Ascending aorta (tissue), 2 donors: ENCODE measurements around the gene FAM98B. TPM values are rescaled to one million over a fixed set of nuclear protein-coding genes. Genes with fewer than 3 reads are reported as not detected.

Experiments used
- DNase-seq, 2 donors: peaks; one replicate each; pipeline ENCODE4 v3.0.0-alpha.2; 2019; ENCODE audit warnings: low spot score in 2 of 2
- H3K27ac ChIP-seq, 2 donors: fragments of 200-600 bp; sonication (generic); one replicate each; pipeline ENCODE4 v1.5.1; 2016 to 2017; ENCODE audit warnings: mild to moderate bottlenecking in 1 of 2
- H3K27me3 ChIP-seq: fragments of 200-600 bp; sonication (generic); one replicate; pipeline ENCODE4 v1.5.1; 2017
- H3K36me3 ChIP-seq, 2 donors: fragments of 200-600 bp; sonication (generic); one replicate each; pipeline ENCODE4 v1.5.1; 2016
- H3K4me1 ChIP-seq, 2 donors: fragments of 200-600 bp; sonication (generic); one replicate each; pipeline ENCODE4 v1.5.1; 2016 to 2017; ENCODE audit warnings: mild to moderate bottlenecking in 1 of 2
- H3K4me3 ChIP-seq, 2 donors: fragments of 200-600 bp; sonication (generic); one replicate each; pipeline ENCODE4 v1.5.1; 2016 to 2017; ENCODE audit warnings: mild to moderate bottlenecking in 1 of 2
- H3K9me3 ChIP-seq, 2 donors: fragments of 200-600 bp; sonication (generic); one replicate each; pipeline ENCODE4 v1.5.1; 2016
- intact Hi-C: fragments of 100-400 bp; cut with DNase I; formaldehyde crosslinking; loops from one replicate; pipeline ENCODE4 v1.15.1; 2023
- total RNA-seq: library from RNA; depleted of rRNA; stranded (reverse); fragments of >200 nt; gene quantifications from one replicate; pipeline ENCODE4 v1.1.0, GENCODE V29; 2016
- TF ChIP-seq, protein P1 (sequence below), 3 experiments: fragments of 200-600 bp in 2 of 3; fragments of 450-650 bp in 1 of 3; sonication (generic) in 2 of 3; IDR thresholded peaks; one replicate each; pipeline ENCODE4 v1.5.1; 2016 to 2019; ENCODE audit warnings: antibody characterized with exemption in 3 of 3, mild to moderate bottlenecking in 1 of 3, moderate library complexity in 1 of 3

FAM98B gene
- total RNA-seq, 1 donor from 2014 or later: 6.4 TPM

GRCh38 chr15:38460543-38460942, 6.6 kb downstream of the FAM98B start:
- H3K9me3 ChIP-seq: no peaks in the 10 kb centered on the region
- intact Hi-C loops: no loop called here
- H3K4me3 ChIP-seq: no peak overlapping the region
- no peaks in the 10 kb centered on the region for H3K27me3 ChIP-seq
- H3K36me3 ChIP-seq: no peaks in the 10 kb centered on the region
- DNase-seq: no peak
- TF ChIP-seq, protein P1, sequence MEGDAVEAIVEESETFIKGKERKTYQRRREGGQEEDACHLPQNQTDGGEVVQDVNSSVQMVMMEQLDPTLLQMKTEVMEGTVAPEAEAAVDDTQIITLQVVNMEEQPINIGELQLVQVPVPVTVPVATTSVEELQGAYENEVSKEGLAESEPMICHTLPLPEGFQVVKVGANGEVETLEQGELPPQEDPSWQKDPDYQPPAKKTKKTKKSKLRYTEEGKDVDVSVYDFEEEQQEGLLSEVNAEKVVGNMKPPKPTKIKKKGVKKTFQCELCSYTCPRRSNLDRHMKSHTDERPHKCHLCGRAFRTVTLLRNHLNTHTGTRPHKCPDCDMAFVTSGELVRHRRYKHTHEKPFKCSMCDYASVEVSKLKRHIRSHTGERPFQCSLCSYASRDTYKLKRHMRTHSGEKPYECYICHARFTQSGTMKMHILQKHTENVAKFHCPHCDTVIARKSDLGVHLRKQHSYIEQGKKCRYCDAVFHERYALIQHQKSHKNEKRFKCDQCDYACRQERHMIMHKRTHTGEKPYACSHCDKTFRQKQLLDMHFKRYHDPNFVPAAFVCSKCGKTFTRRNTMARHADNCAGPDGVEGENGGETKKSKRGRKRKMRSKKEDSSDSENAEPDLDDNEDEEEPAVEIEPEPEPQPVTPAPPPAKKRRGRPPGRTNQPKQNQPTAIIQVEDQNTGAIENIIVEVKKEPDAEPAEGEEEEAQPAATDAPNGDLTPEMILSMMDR (IDR thresholded peaks at IDR 0.05): no peak
- H3K27ac ChIP-seq: no peak overlapping the region
- peaks cover 0 to under 1% of the 10 kb centered on the region in 2 donors for H3K4me1 ChIP-seq

- intact Hi-C loops: no loop called here
- no peaks in the 10 kb centered on the region for H3K36me3 ChIP-seq
- no peak overlapping the region for H3K4me3 ChIP-seq
- H3K9me3 ChIP-seq: no peaks in the 10 kb centered on the region
- no peaks in the 10 kb centered on the region for H3K27me3 ChIP-seq
- TF ChIP-seq, protein P1 (IDR thresholded peaks at IDR 0.05): no peak
- DNase-seq: no peak
- H3K4me1 ChIP-seq: no peaks in the 10 kb centered on the region
- no peak overlapping the region for H3K27ac ChIP-seq
Measured at GRCh38 chr15:38461066-38461833, 7.3 kb downstream of the FAM98B start.

GRCh38 chr15:38463893-38464292, 10.0 kb downstream of the FAM98B start:
- no peaks in the 10 kb centered on the region for H3K36me3 ChIP-seq
- TF ChIP-seq, protein P1 (IDR thresholded peaks at IDR 0.05): no peak
- H3K9me3 ChIP-seq: no peaks in the 10 kb centered on the region
- no peak overlapping the region for H3K4me3 ChIP-seq
- no peaks in the 10 kb centered on the region for H3K4me1 ChIP-seq
- intact Hi-C loops: no loop called here
- no peak overlapping the region for H3K27ac ChIP-seq
- H3K27me3 ChIP-seq: no peaks in the 10 kb centered on the region
- DNase-seq: no peak

DNA sequence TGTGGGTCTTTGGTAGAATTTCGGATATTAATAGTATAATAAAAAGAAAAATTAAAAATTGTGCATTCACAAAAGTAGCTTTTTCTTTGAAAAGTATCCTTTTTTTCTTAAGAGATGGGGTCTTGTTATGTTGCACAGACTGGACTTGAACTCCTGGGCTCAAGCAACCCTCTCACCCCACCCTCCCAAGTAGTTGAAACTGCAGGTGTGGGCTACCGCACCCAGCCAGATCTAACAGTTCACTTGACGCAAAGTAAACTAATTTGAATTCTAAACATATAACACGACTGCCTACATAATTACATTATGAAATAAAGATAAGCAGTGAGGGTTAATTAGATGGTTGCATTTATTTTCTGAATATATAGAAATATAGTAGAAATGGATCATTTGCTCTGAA, 10.7 kb downstream of the FAM98B start:
- no peak overlapping the region for H3K4me3 ChIP-seq
- intact Hi-C loops: no loop called here

GRCh38 chr15:38470816-38471215, 16.9 kb downstream of the FAM98B start:
- TF ChIP-seq, protein P1 (IDR thresholded peaks at IDR 0.05): no peak
- Histone ChIP-seq H3K4me1 (no peaks in the 10 kb centered on the region), H3K9me3 (no peaks in the 10 kb centered on the region), H3K4me3 (no peak overlapping the region), H3K36me3 (peaks cover 11 to 19% of the 10 kb centered on the region in 2 donors), H3K27me3 (no peaks in the 10 kb centered on the region), H3K27ac (no peak overlapping the region)
- no peak for DNase-seq
- intact Hi-C loops: loop anchor here (5.0 to 10.0 kb wide), 2 partner anchors 94 to 211 kb away; partner anchors contain the start of gene RASGRP1

More for the DNA sequence above, 10.7 kb downstream of the FAM98B start:
- no peaks in the 10 kb centered on the region for H3K4me1 ChIP-seq
- no peak for DNase-seq
- no peaks in the 10 kb centered on the region for H3K36me3 ChIP-seq
- TF ChIP-seq, protein P1 (IDR thresholded peaks at IDR 0.05): no peak
- H3K27ac ChIP-seq: no peak overlapping the region
- no peaks in the 10 kb centered on the region for H3K9me3 ChIP-seq
- no peaks in the 10 kb centered on the region for H3K27me3 ChIP-seq
